ELF-1 (cell line): ENCODE data around the gene KIF5C.

Experiments
- DNase-seq: peaks from one replicate; pipeline ENCODE4 v3.0.0-alpha.2; 2016; ENCODE audit warnings: low read depth, low spot score

KIF5C gene

GRCh38 chr2:148924514-148925178 is 49.6 kb downstream of the KIF5C start:
- DNase-seq: no peak

GRCh38 chr2:148926291-148926961 is 51.4 kb downstream of the KIF5C start:
- DNase-seq: peak; percentile 55

DNA sequence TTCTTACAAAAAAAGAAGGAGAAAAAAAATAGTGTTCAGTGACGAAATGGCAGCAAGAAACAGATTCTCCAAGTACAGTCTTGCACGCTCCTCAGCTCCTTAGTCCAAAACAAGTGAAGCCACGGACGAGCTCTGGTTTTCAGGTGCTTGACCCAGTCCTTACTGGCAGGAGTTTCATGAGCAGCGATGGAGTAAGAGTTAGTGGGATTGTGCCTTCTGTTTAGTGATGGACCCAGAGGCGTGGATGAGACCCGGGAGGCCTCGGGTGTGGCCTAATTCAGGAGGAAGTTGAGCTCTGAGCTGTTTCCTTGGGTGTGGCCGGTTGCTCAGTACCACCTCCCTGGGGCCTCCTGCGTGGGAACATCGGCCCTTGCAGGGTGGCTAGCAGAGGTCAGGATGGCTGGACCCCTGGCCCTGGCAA is 52.0 kb downstream of the KIF5C start:
- no peak for DNase-seq

GRCh38 chr2:148928395-148928794 is 53.4 kb downstream of the KIF5C start:
- DNase-seq: no peak

GRCh38 chr2:148930046-148930775 is 55.2 kb downstream of the KIF5C start:
- DNase-seq: no peak

GRCh38 chr2:148932536-148932935 is 57.5 kb downstream of the KIF5C start:
- no peak for DNase-seq

DNA sequence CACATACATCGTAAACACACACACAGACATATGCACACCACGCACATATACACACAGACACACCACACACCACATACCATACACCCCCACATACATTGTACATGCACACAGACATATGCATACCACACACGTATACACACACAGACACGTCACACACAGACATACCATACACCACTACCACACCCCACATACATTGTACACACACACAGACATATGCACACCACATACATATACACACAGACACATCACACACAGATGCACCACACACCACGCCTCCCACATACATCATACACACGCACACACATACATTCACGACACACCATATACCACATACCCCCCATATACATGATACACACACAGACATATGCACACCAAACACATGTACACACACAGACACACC is 58.4 kb downstream of the KIF5C start:
- no peak for DNase-seq

DNA sequence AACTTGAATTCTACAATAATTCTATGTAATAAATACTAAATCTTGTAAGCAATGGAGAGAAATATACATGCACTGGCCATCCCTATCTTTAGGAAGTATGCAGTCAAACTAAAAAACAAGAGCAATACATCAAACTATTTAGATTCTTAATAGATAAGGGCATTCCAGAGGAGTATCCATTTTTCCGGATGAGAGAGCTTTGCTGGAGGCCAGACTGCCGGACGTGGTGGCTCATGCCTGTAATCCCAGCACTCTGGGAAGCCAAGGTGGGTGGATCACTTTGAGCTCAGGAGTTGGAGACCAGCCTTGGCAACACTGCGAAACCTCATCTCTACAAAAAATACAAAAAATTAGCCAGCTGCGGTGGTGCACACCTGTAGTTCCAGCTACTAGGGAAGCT is 60.8 kb downstream of the KIF5C start:
- no peak for DNase-seq

- DNase-seq: no peak
These were observed 61.9 kb downstream of the KIF5C start for GRCh38 chr2:148936857-148937450.

DNA sequence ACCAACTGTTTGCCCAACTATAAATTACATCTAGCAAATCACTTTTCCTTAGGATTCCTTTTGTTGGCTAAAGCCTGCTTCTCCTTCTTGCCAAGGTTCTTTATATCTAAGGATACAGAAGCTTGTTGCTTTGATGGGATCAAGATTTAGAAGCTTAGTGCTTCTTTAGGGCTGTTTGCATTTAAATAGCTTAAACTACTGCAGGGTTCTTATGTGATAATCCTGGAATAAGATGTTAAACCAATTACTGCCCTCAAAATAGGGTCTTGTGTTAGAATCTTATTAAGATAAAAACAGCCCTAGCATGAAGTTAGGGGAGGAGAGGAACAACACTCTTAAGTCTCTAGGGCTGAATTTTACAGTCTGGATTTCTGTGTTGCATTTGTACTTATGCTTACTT is 64.2 kb downstream of the KIF5C start:
- no peak for DNase-seq

DNA sequence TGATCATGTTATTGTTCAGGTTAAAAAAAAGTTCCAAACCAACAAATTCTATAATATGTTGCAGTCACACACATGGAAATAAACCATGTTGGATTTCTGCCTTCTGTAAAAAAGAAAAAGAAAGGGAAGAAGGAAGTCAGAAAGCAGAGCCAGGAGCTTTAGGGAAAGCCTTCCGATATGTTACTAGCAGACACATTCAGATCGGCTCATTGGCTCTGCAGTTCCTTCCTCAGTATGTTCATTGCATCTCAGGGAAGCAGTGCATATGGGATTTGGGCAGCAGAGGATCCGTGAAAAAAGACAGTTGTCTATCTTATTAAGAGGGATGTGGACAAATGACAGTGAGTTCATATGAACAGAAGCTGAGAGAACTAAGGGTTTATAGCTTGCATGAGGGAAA is 68.1 kb downstream of the KIF5C start:
- no peak for DNase-seq

- no peak for DNase-seq
These were observed 69.5 kb downstream of the KIF5C start for GRCh38 chr2:148944536-148944935.

DNA sequence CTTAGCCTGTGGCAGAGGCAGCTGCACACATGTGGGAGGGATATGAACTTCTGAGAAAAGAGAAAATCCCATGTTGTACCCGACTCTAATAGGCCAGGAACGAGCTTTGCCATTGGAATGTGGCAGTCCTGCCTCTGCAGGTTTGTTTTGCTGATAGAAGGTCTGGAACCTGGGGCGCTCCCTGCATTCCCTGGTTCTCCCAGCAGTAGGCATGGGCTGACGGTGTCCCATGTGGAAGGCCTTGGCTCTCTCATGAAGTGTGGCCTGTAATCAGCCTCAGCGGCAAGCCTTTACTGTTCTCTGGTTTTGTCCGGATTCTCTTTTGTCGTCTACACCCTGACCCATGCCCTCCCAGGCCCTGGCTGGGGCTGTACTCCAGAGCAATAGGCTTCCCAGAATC is 72.3 kb downstream of the KIF5C start:
- DNase-seq: no peak

DNA sequence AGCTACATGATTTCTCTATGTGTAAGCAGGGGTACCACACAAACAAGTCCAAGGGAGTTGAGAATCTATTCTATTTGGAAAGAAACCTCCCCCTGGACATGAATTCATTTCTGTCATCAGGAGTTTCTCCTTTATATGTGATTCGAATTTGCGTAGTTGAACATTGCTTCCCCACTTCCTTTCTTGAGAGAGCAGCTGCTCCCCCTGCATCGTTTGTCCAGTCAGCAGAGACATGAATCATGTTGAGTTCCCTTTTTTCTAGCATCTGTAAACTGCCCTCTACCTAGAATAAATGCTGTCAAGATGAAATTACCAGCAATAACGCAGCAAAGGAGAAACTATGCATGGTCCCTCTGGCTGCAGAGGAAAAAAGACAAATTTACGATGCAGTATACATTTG is 73.8 kb downstream of the KIF5C start:
- DNase-seq: no peak

DNA sequence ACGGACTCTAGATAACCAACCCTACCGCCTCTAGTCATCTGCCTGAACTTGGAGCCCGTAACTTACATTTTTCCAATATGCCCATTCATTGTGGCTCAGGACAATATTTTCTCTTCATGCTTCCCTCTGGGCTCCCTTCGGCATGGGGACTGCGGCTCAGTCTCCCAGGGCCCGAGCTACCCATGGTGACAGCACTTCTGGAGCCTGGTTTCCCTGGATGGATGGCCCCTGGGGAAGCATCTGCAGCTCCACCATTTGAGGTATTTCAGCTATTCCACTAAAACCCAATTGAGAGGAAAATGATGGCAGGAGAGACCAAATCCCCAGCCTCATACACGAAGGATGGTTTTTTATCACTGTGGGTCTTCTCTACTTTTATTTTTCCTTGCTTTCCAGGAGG is 74.3 kb downstream of the KIF5C start:
- DNase-seq: no peak

GRCh38 chr2:148952621-148953020 is 77.6 kb downstream of the KIF5C start:
- DNase-seq: no peak

DNA sequence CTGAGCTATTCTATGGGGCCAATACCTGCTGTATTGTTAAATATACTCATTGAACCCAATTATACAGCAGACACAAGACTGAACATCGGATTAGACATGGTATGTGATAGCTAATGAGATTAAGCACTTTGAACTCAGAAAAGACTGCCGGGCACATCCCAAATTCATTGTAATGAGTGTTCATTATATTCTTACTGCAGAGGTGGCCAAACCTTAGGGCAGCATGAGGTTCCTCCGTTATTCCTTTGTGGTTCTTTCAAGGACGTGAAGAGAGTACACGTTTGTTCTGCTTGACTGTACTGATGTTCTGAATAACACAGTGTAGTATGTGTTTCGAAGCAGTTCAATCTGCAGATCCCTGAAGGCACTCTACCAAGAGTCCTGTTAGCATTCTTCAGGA is 78.4 kb downstream of the KIF5C start:
- DNase-seq: no peak

GRCh38 chr2:148954536-148954935 is 79.5 kb downstream of the KIF5C start:
- no peak for DNase-seq

GRCh38 chr2:148955798-148956197 is 80.8 kb downstream of the KIF5C start:
- DNase-seq: no peak

- no peak for DNase-seq
These were observed 82.0 kb downstream of the KIF5C start for GRCh38 chr2:148957023-148957422.

DNA sequence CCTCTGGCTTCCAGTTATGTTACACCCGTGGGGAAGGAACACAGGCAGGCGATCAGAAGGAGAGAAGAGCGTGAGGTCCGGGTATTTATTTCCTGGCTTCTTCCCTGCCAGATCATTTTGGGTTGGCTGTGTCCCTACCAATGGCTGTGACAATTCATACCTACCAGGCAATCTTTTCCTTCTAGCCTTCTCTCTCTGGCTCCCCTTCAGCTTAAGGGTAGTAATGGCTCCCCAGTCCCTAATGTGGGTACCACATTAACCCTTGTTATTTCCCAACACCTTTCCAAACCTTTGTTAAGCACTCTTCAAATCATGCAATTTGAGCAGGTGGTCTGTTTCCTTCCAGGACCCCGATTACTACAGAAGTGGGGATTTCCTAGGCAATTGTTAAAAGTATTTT is 84.7 kb downstream of the KIF5C start:
- DNase-seq: no peak

- DNase-seq: no peak
These were observed 85.5 kb downstream of the KIF5C start for GRCh38 chr2:148960483-148960882.

DNA sequence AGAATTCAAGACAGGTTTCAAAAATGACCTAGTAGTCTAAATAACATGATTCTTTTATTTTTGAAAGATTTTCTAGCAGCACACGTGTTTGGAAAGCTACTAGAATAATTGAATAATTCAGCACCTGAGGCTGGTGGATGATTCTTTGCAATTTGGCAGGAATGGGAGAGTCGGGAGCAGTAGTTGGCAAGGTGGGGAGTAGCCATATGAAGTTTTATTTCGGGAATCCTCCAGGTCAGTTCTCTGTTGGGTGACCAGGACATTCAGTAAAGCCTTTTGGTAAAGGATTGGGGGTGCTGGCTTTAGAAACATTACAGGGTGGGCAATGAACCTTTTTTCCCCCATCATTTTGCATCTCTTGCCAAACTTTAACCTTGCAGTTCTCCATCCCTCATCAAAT is 88.4 kb downstream of the KIF5C start:
- DNase-seq: no peak
